ENCODE data around the gene FBXL7.

The FBXL7 gene

DNA sequence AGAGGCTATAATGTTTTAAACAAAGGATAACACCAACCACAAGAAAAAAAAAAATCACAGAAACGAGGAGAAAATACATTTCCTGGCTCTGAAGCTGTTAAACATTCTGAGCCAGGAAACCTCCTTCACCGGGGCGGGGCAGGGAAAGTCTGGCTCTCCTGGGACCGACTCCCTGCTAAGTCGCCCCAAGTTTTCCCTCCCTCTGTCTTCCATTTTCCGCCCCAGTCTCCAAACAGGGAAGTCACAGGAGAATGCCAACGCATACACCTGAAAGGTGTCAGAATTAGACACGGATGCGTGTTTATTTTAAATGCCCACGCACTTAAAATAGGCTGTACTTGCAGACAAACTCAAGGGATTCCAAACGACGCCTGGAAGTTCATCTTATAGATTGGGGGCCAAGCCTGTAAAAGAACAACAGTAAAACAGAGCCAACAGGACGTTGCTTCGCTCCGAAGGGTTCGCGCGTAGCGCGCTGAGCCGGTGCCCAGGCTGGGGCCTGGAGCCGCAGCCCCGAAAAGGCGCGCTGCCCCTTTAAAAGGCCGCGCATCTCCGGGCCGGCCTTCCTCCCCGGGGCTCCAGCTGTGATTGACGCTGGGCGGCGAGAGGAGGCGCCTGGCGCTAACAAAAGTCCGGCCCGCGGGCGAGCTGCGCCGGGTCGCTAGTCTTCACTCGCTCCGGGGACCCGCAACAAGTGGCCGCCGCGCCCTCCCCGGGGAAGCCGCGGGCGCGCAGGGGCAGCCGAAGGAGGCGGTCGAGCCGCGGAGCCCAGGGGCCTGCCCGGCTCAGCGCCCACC lies at the start of gene FBXL7:
Gene FBXL7, plus strand, starts transcription at position 653 of the 797 bp plus-strand sequence.
- Mint-ChIP-seq H3K36me3 (no peaks in the 10 kb centered on the region), H3K4me3 (no peak within 1 kb of the TSS), H3K4me1 (no peaks in the 10 kb centered on the region), H3K27ac (no peak within 1 kb of the TSS), H3K9me3 (peaks cover 7% of the 10 kb centered on the region)
- ATAC-seq: no peak
- DNase-seq (ENCODE audit: low spot score in 2 of 2): no peak

DNA sequence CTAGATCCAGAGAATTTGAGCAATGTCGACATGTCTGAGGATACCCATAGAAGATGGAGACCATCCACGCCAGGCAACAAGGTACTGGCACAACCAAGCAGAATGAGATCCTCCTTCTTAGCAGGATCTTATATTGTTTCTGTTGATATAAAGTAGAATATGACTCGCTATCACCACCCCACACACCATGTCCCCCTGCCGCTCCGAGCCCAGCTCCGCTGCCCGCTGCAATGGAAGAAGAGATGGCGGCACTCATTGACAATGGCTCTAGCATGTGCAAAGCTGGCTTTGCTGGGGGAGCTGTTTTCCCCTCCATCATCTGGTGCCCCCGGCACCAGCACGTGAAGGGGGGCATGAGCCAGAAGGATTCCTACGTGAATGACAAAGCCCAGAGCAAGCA lies 49.5 kb upstream of the FBXL7 start:
- H3K36me3 Mint-ChIP-seq: no peaks in the 10 kb centered on the region
- no peak overlapping the region for H3K4me3 Mint-ChIP-seq
- DNase-seq (ENCODE audit: low spot score in 2 of 2) (no peak), ATAC-seq (no peak)
- peaks cover 4% of the 10 kb centered on the region for H3K9me3 Mint-ChIP-seq
- no peaks in the 10 kb centered on the region for H3K4me1 Mint-ChIP-seq
- H3K27ac Mint-ChIP-seq: no peak overlapping the region

DNA sequence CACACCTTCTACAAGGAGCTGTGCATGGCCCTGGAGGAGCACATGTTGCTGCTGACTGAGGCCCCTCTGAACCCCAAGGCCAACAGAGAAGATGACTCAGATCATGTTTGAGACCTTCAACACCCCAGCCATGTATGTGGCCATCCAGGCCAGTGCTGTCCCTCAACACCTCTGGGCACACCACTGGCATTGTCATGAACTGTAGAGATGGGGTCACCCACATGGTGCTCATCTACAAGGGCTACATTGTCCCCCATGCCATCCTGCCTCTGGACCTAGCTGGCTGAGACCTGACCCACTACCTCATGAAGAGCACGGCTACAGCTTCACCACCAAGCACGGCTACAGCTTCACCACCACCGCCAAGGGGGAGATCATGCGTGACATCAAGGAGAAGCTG lies 49.0 kb upstream of the FBXL7 start:
- no peak overlapping the region for H3K4me3 Mint-ChIP-seq
- no peaks in the 10 kb centered on the region for H3K36me3 Mint-ChIP-seq
- no peak overlapping the region for H3K27ac Mint-ChIP-seq
- H3K4me1 Mint-ChIP-seq: no peaks in the 10 kb centered on the region
- H3K9me3 Mint-ChIP-seq: peaks cover 4% of the 10 kb centered on the region
- peak; percentile 32 for ATAC-seq
- no peak for DNase-seq (ENCODE audit: low spot score in 2 of 2)

DNA sequence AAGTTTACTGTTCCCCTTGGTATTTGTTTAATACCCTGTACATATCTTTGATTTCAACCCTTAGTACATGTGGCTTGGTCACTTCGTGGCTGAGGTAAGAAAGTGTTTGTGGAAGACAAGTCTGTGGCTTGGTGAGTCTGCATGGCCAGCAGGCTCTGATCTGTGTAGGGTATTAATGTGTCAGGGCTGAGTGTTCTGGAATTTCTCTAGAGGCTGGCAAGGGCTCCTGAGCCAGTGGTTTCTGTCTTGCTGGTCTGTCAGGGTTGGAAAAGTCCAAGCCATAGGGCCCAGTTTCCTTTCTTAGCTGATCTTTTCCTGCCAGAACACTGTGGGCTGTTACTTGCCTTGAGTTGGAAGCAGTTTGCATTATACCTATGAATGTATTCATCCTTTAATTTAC lies 48.0 kb upstream of the FBXL7 start:
- DNase-seq (ENCODE audit: low spot score in 2 of 2) (no peak), ATAC-seq (no peak)
- H3K4me1 Mint-ChIP-seq: no peaks in the 10 kb centered on the region
- H3K4me3 Mint-ChIP-seq: no peak overlapping the region
- no peaks in the 10 kb centered on the region for H3K36me3 Mint-ChIP-seq
- H3K27ac Mint-ChIP-seq: no peak overlapping the region
- H3K9me3 Mint-ChIP-seq: peaks cover 6% of the 10 kb centered on the region

DNA sequence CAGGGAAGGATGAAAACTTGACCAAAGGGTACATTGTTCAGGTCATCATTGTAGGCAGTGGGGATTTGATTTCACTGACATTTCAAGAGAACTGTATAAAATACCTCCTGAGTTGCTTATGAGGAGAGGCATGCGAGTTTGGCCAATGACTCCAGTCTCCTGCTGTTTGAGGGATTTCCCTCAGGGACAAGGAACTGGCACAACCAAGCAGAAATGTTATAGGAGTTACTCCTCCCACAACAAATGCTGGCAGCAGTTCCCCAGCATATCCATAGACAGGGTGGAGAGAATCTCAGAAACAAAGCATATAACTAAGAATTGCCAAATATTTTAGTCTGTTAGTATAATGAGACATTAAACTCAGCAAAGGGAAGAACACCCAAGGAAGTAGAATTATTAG lies 47.2 kb upstream of the FBXL7 start:
- Mint-ChIP-seq H3K36me3 (no peaks in the 10 kb centered on the region), H3K9me3 (peaks cover 7% of the 10 kb centered on the region)
- no peak for DNase-seq (ENCODE audit: low spot score in 2 of 2)

DNA sequence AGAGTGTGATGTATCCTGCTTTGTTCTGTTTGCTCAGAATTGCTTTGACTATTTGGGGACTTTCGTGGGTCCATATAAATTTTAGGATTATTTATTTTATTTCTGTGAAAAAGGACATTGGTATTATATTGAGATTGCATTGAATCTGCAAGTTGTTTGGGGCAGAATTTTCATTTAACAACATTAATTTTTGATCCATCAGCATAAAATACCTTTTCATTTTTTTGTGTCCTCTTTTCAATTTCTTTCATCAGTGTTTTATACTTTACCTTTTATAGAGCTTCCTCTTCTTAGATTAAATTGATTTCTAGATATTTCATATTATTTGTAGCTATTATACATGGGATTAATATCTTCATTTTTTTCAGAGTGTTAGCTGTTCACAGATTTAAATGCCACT lies 40.8 kb upstream of the FBXL7 start:
- no peaks in the 10 kb centered on the region for H3K36me3 Mint-ChIP-seq
- no peaks in the 10 kb centered on the region for H3K4me1 Mint-ChIP-seq
- peaks cover 10% of the 10 kb centered on the region for H3K9me3 Mint-ChIP-seq
- no peak overlapping the region for H3K27ac Mint-ChIP-seq
- no peak overlapping the region for H3K4me3 Mint-ChIP-seq
- ATAC-seq (no peak), DNase-seq (ENCODE audit: low spot score in 2 of 2) (no peak)

More for the DNA sequence above, 47.2 kb upstream of the FBXL7 start:
- Mint-ChIP-seq H3K4me3 (no peak overlapping the region), H3K4me1 (no peaks in the 10 kb centered on the region), H3K27ac (no peak overlapping the region)
- ATAC-seq: no peak

DNA sequence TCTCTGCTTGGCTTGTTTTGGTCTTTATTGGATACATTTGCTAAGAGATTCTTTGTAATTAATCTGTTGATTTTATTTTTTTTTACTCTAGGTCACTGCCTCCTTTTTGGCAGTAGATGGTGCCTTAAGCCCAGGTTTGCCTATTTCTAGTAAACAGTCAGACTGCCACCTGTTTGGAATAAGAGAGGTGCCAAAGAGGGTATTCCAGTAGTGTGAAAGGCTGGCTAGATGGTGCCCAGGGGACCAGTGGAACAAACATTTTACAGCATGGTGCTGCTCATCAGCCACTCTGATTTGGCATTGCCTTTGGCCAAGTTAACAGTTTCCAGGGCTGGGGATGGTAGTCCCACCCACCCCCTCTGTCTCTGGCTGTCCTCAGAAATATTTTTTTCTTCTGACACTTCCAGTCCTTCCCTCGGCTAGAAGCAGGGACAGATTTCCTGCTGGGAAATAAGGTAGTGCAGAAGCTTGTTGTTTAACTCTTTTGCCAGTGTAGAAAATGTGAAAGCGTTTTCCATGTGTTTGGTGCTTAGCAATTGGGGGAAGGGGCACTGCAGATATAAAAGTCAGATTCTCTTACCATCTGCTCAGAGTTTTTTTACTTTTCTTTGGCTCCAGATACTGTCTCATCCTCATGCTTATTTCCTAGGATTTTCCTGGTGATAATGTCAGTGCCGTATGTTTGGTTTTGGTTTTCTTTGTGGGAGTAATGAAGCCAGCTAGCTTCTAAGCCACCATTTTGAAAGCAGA lies 36.6 kb upstream of the FBXL7 start:
- no peaks in the 10 kb centered on the region for H3K36me3 Mint-ChIP-seq
- H3K9me3 Mint-ChIP-seq: no peaks in the 10 kb centered on the region
- no peak for DNase-seq (ENCODE audit: low spot score in 2 of 2)
- ATAC-seq: no peak
- H3K4me3 Mint-ChIP-seq: no peak overlapping the region
- no peaks in the 10 kb centered on the region for H3K4me1 Mint-ChIP-seq
- no peak overlapping the region for H3K27ac Mint-ChIP-seq

DNA sequence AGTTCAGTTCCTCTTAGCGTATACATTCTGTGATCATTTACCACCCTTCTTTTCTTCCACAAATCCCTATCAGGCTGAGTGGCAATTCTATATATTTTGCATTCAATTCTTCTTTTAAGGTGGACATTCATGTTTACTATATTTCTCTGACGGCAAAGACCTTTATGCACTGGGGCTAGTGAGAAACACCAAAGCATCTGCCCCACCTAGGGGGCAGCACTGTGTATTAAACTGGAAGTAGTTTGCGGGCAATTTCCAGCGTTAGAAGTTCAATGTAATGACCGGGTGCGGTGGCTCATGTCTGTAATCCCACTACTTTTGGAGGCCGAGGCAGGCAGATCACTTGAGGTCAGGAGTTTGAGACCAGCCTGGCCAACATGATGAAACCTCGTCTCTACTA lies 27.9 kb upstream of the FBXL7 start:
- Mint-ChIP-seq H3K9me3 (peaks cover 3% of the 10 kb centered on the region), H3K4me3 (no peak overlapping the region), H3K36me3 (no peaks in the 10 kb centered on the region), H3K27ac (no peak overlapping the region), H3K4me1 (no peaks in the 10 kb centered on the region)
- DNase-seq (ENCODE audit: low spot score in 2 of 2) (no peak), ATAC-seq (no peak)

DNA sequence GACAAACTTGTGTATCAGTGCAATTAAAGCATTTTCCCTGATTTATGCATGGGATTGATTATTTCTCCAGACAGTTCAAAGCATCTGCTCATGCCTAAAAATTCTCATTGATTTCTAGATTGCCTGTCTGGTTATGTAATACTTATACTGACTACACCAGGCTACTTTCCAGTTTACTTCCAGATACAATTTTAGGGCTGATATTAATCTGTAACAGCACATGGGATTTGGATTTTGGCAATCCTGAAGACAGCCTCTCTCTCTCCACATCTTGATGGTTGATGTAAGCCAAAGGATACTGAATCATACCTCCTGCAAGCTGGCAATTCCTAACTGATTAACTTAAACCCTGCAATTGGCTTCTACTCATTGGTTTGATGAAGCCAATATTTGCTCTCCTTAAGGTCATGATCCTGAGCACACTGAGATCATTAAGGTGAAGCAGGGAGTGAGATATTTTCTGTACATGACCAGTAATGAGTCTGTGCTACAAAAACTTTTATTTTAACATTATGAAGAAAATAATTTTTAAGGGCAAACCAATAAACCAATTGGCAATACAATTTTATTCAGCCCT lies 25.7 kb upstream of the FBXL7 start:
- no peak overlapping the region for H3K4me3 Mint-ChIP-seq
- no peaks in the 10 kb centered on the region for H3K4me1 Mint-ChIP-seq
- ATAC-seq: no peak

DNA sequence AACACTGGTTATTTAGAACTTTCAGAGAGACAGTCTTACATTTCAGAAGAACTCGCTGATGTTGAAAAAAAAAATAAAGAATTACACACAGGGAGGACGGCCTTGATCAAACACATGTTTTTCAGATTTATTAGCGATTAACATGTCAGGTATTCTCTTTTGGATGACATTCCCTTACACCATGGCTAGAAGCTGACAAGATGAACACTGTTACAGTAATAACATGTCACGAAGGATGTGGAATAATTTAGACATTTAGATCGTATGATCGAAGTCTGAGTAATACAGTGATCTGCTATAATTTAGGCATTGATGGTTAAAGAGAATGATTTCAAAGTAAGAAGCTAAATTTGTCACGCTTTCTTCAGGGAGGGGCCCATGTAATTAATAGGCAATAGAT lies 24.6 kb upstream of the FBXL7 start:
- Mint-ChIP-seq H3K9me3 (peaks cover 3% of the 10 kb centered on the region), H3K4me3 (no peak overlapping the region), H3K27ac (no peak overlapping the region), H3K4me1 (no peaks in the 10 kb centered on the region), H3K36me3 (no peaks in the 10 kb centered on the region)
- no peak for ATAC-seq
- no peak for DNase-seq (ENCODE audit: low spot score in 2 of 2)

More for the DNA sequence above, 25.7 kb upstream of the FBXL7 start:
- H3K36me3 Mint-ChIP-seq: no peaks in the 10 kb centered on the region
- DNase-seq (ENCODE audit: low spot score in 2 of 2): no peak
- H3K9me3 Mint-ChIP-seq: peaks cover 3% of the 10 kb centered on the region
- no peak overlapping the region for H3K27ac Mint-ChIP-seq

DNA sequence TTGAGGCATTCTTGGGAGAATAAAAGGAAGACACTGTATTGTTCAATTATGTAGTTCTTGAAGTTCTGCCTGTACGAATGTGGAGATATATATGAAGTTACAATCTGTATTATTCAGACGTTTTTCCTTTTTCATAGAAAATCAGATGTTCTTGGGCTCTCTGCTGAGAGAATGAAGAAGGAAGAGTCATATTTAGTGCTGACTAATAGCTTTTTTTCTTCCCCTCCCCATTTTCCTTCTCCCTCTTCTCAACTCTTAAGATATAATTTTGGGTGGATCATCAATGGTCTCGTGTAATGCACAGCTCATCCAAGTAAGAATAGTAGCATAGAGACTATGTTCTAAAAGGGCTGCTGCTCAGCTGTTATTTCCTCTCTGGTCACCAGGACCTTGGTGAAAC lies 23.0 kb upstream of the FBXL7 start:
- Mint-ChIP-seq H3K4me3 (no peak overlapping the region), H3K4me1 (no peaks in the 10 kb centered on the region), H3K27ac (no peak overlapping the region), H3K36me3 (no peaks in the 10 kb centered on the region), H3K9me3 (no peaks in the 10 kb centered on the region)
- no peak for ATAC-seq
- DNase-seq (ENCODE audit: low spot score in 2 of 2): no peak

DNA sequence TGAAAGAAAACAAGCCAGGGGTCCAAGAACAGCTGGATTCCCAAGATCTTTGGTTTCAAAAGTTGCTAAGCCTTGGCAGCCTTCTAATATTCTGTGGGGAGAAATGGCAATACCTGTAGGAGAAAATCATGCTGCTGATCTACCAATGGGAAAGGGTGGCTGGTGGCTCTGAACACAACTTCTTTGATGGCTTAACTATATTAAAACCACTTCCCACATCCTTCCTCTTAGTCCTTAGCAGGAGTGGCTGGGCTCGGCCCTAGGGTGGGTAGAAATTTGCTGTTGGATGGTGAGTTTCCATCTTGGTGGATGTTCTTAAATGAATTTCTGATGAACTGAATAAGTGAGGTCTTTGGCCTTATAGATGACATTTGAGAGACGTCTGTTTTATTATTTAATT lies 19.5 kb upstream of the FBXL7 start:
- DNase-seq (ENCODE audit: low spot score in 2 of 2): no peak
- no peaks in the 10 kb centered on the region for H3K36me3 Mint-ChIP-seq
- no peaks in the 10 kb centered on the region for H3K9me3 Mint-ChIP-seq

DNA sequence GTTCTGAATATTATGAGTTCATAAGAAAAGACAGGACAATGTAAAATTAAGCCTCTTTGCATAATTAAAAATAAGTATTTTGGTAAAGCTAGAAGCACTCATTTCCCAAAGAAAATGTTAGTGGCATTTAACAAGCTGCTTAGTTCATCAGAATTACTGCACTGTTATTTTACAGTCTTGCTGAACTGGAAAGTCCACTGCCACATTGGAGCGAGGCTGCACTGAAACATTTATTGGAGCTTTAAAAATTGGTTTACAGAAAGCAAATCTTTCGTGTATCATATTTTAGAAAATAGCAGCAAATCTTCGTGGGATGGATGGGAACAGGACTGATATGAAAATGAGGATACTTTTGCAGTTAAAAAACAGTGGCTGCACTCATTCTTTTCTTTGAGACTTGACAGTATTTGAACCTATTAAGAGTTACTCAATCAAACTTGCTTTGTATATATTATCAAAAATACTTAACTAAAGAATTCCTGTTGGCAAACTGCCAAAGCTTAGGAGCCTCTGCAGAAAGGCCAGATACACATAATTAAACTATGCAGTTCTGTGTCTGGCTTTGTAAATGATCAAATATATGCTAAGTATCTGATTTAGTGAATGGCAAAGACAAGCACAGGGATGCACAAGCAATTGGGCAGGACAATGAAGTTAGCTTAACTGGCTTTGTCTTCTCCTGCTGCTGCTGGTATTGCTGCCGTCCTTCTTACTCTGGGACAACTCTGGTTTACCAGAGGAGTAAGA lies 16.5 kb upstream of the FBXL7 start:
- no peaks in the 10 kb centered on the region for H3K4me1 Mint-ChIP-seq
- H3K36me3 Mint-ChIP-seq: no peaks in the 10 kb centered on the region
- H3K9me3 Mint-ChIP-seq: no peaks in the 10 kb centered on the region
- DNase-seq (ENCODE audit: low spot score in 2 of 2) (no peak), ATAC-seq (no peak)
- H3K4me3 Mint-ChIP-seq: no peak overlapping the region
- no peak overlapping the region for H3K27ac Mint-ChIP-seq

More for the DNA sequence above, 19.5 kb upstream of the FBXL7 start:
- no peak overlapping the region for H3K4me3 Mint-ChIP-seq
- no peak for ATAC-seq
- no peak overlapping the region for H3K27ac Mint-ChIP-seq
- no peaks in the 10 kb centered on the region for H3K4me1 Mint-ChIP-seq

DNA sequence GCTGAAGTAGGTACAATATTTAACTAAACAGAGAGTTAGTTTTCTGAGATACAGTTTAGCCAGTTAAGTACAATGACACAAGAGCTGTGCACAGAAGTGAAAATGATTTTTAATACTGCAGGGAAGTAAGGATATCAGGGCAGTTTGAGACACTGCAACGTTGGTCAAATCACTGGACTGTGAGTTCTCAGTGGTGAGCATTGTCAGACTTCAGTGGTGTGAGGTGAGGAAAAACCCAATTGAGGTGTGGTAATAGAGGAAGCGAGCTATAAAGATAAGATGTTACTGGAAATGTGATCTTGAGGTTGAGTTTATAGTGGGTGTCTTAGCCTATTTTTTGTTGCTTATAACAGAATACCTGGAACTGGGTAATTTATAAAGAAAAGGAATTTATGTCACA lies 12.8 kb upstream of the FBXL7 start:
- Mint-ChIP-seq H3K9me3 (peaks cover 12% of the 10 kb centered on the region), H3K27ac (no peak overlapping the region), H3K4me1 (no peaks in the 10 kb centered on the region), H3K36me3 (no peaks in the 10 kb centered on the region), H3K4me3 (no peak overlapping the region)
- ATAC-seq: no peak
- no peak for DNase-seq (ENCODE audit: low spot score in 2 of 2)

DNA sequence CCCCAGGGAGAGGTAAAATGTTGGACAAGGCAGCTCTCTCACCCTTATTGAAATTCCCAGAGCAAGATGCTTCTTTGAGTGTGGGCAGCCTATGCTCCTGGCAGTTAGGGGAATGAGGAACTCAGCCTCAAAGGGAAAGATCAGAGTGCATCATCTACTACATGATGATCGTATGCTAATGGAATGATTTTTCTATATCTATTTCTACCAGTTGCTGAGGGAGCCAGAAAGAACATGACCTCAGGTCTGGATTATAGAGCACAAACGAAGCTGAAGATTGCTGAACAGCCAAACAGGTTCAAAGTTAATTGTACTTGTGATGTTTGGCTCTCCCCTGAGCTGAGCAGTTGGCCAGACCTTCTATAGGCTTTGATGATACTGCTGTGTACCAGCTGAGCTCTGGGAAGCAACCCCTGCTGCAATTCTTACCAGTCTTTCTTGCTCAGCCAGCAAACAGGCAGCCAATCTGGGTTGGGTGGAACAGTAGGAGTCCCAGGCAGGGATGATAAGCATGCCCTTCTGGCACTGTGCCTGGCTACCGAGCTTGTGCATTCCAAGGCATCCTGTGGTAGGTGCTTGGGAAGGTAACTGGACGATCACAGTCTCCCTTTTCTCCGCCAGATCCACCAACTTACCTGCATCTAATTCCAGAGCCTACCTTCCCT lies 10.3 kb upstream of the FBXL7 start:
- Mint-ChIP-seq H3K4me1 (no peaks in the 10 kb centered on the region), H3K36me3 (no peaks in the 10 kb centered on the region), H3K4me3 (no peak overlapping the region), H3K9me3 (peaks cover 18% of the 10 kb centered on the region), H3K27ac (no peak overlapping the region)
- ATAC-seq (no peak), DNase-seq (ENCODE audit: low spot score in 2 of 2) (no peak)

Measured in stimulated activated effector memory CD8-positive, alpha-beta T cell treated with anti-CD3 and anti-CD28 coated beads, Interleukin-12 subunit alpha, Interleukin-12 subunit beta, amount 100 ng/mL, for 72 hours (primary cell).